Fibroblast of lung (primary cell): ENCODE results near the gene PITRM1. TPM values are rescaled to one million over a fixed set of nuclear protein-coding genes. Genes with fewer than 3 reads are reported as not detected.
A peak's percentile ranks its signal among the peaks of the same experiment; 100 is the strongest.

Source experiments
- DNase-seq, 2 donors: peaks; one replicate each; pipeline versions ENCODE4 v3.0.0 to v3.0.0-alpha.2; 2010; ENCODE audit warnings: low read depth in 2 of 2
- H2AFZ ChIP-seq: 2 replicates; pipeline ENCODE4 v1.5.1; 2012; ENCODE audit warnings: low read length, control low read depth, inconsistent platforms
- H3K27ac ChIP-seq: 2 replicates; pipeline ENCODE4 v1.5.1; 2011; ENCODE audit warnings: low read length, control low read depth; ENCODE audit not compliant: insufficient read depth
- H3K27me3 ChIP-seq: 2 replicates; pipeline ENCODE4 v1.5.1; 2011; ENCODE audit warnings: mild to moderate bottlenecking, low read length; ENCODE audit not compliant: control insufficient read depth, insufficient read depth
- H3K36me3 ChIP-seq: 2 replicates; pipeline ENCODE4 v1.5.1; 2011; ENCODE audit warnings: low read length; ENCODE audit not compliant: control insufficient read depth, insufficient read depth
- H3K4me1 ChIP-seq: 2 replicates; pipeline ENCODE4 v1.5.1; 2011; ENCODE audit warnings: low read length; ENCODE audit not compliant: control insufficient read depth, insufficient read depth; ENCODE audit errors: extremely low read depth
- H3K4me2 ChIP-seq: 2 replicates; pipeline ENCODE4 v1.5.1; 2011; ENCODE audit warnings: low read length, control low read depth; ENCODE audit not compliant: insufficient read depth; ENCODE audit errors: extremely low read depth
- H3K4me3 ChIP-seq, 4 experiments: fragments of 200-600 bp in 1 of 4; sonication (generic) in 1 of 4; replicated peaks in 1 of 4; 2 replicates each; pipeline ENCODE4 v1.5.1; 2011 to 2016; ENCODE audit warnings: low read length in 4 of 4, low read depth in 3 of 4, mild to moderate bottlenecking in 3 of 4, control low read depth in 2 of 4, inconsistent platforms in 1 of 4, mixed read lengths in 1 of 4; ENCODE audit not compliant: insufficient read depth in 1 of 4; ENCODE audit errors: control extremely low read depth in 1 of 4
- H3K79me2 ChIP-seq: 2 replicates; pipeline ENCODE4 v1.5.1; 2012; ENCODE audit warnings: mild to moderate bottlenecking, low read length, inconsistent platforms; ENCODE audit not compliant: control insufficient read depth, insufficient read depth
- H3K9ac ChIP-seq: 2 replicates; pipeline ENCODE4 v1.5.1; 2011; ENCODE audit warnings: mild to moderate bottlenecking, low read length, control low read depth; ENCODE audit not compliant: insufficient read depth
- H3K9me3 ChIP-seq: 2 replicates; pipeline ENCODE4 v1.5.1; 2012; ENCODE audit warnings: low read depth, low read length; ENCODE audit not compliant: control insufficient read depth, insufficient read depth
- H4K20me1 ChIP-seq: 2 replicates; pipeline ENCODE4 v1.5.1; 2011; ENCODE audit warnings: low read length; ENCODE audit not compliant: control insufficient read depth, insufficient read depth; ENCODE audit errors: extremely low read depth
- EZH2 ChIP-seq: IDR thresholded peaks from 2 replicates; pipeline ENCODE4 v1.5.1; 2012; ENCODE audit warnings: low read length, control low read depth, mild to moderate bottlenecking; ENCODE audit errors: missing control alignments
- polyA plus RNA-seq, 2 donors: library from polyadenylated mRNA; depleted of rRNA in 1 of 2; stranded (reverse) in 1 of 2; unstranded in 1 of 2; fragments of >200 nt; gene quantifications; 2 replicates each; pipeline ENCODE4 v1.2.1, GENCODE V29; 2011 to 2012; ENCODE audit warnings: missing spikeins in 1 of 2
- total RNA-seq: library from RNA; depleted of rRNA; stranded (reverse); fragments of >200 nt; gene quantifications from 2 replicates; pipeline ENCODE4 v1.2.1, GENCODE V29; 2014
- TF ChIP-seq, protein P1 (sequence below), 2 donors: IDR thresholded peaks in 1 of 2; conservative IDR thresholded peaks in 1 of 2; 1 replicate in 1 of 2; 2 replicates in 1 of 2; pipeline ENCODE4 v1.5.1; 2011 to 2012; ENCODE audit warnings: low read length in 2 of 2, control low read depth in 1 of 2, inconsistent platforms in 1 of 2, low read depth in 1 of 2, mild to moderate bottlenecking in 1 of 2

Gene PITRM1
- total and polyA plus RNA-seq, 2 donors (not counting 1 experiment from before 2014, with no cell fraction given) = 53.1 to 73.7 TPM

DNA sequence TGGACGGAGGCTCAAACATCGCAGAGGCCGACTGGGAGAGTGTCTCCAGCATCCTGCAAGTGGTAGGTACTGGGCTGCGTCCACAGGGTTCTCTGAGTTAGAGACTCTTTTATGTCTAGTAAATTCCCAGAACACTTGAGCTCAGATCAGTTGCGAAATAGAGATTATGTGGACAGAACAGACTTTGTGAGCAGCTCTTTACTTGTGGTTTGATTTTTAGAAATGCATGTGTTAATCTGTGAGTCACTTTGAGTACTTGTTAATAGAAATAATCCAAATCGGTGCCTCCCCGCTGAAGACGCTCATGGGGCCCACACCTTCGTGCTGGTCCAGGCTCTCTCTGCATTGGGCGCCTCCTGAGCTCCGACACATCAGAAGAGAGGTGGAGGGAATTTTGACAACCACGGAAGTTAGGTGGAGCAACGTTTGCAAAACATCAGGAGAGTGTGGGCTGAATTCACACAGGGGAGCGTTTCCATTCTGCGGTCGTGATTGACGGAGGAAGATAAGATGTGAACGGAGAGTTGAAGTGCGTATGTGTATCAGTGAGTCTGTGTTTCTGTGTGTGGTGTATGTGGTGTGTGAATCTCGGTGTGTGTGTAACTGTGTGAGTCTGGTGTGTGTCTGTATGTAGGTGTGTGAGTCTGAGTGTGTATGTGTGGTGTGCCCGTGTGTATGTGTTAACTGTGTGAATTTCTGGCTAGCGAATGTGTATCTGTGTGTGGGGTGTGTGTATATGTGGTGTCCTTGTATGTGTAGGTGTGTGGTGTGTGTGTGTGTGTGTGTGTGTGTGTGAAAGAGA lies 73.1 kb downstream of the PITRM1 start:
- Histone ChIP-seq H3K4me2 (no peak overlapping the region), H3K36me3 (peaks cover 23% of the 10 kb centered on the region), H3K27ac (peak overlapping the region; percentile 22), H3K79me2 (peaks cover 39% of the 10 kb centered on the region), H4K20me1 (no peaks in the 10 kb centered on the region), H3K9ac (no peak overlapping the region), H3K9me3 (no peaks in the 10 kb centered on the region), H3K27me3 (no peaks in the 10 kb centered on the region), H3K4me3 (no peak overlapping the region), H2AFZ (no peak overlapping the region), H3K4me1 (peaks cover 26% of the 10 kb centered on the region)
- TF ChIP-seq, protein P1, sequence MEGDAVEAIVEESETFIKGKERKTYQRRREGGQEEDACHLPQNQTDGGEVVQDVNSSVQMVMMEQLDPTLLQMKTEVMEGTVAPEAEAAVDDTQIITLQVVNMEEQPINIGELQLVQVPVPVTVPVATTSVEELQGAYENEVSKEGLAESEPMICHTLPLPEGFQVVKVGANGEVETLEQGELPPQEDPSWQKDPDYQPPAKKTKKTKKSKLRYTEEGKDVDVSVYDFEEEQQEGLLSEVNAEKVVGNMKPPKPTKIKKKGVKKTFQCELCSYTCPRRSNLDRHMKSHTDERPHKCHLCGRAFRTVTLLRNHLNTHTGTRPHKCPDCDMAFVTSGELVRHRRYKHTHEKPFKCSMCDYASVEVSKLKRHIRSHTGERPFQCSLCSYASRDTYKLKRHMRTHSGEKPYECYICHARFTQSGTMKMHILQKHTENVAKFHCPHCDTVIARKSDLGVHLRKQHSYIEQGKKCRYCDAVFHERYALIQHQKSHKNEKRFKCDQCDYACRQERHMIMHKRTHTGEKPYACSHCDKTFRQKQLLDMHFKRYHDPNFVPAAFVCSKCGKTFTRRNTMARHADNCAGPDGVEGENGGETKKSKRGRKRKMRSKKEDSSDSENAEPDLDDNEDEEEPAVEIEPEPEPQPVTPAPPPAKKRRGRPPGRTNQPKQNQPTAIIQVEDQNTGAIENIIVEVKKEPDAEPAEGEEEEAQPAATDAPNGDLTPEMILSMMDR (conservative IDR thresholded peaks at IDR 0.05 in 1 of 2, IDR thresholded peaks at IDR 0.05 in 1 of 2; ENCODE audit: low read depth in 1 of 2, low read length in 2 of 2) = no peak
- TF ChIP-seq EZH2 = no peak
- DNase-seq = peak; percentile 83 to 91

DNA sequence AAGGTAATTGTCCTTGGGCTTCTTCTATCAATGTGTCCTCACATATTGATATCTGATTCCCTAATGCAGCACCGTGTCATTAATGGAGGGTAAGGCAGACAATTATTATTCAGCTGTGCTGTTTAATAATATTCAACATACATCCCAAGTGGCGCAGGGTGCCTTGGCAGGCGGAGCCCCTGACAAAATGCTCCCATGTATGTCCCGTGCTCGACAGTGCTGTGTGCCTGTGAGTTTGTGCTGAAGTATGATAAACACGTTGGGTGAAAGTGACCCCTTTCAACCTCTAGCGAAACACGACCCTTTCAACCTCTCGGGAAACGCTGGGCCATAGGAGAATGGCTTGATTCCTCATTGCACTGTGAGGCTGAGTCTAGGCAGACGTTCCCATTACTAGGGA lies 73.9 kb downstream of the PITRM1 start:
- Histone ChIP-seq H4K20me1 (no peaks in the 10 kb centered on the region), H2AFZ (no peak overlapping the region), H3K4me3 (no peak overlapping the region), H3K79me2 (peaks cover 43% of the 10 kb centered on the region), H3K9ac (no peak overlapping the region), H3K27ac (peak overlapping the region; percentile 22), H3K4me1 (peaks cover 33% of the 10 kb centered on the region), H3K36me3 (peaks cover 21% of the 10 kb centered on the region), H3K4me2 (no peak overlapping the region), H3K27me3 (no peaks in the 10 kb centered on the region), H3K9me3 (no peaks in the 10 kb centered on the region)
- TF ChIP-seq, protein P1 (conservative IDR thresholded peaks at IDR 0.05 in 1 of 2, IDR thresholded peaks at IDR 0.05 in 1 of 2; ENCODE audit: low read depth in 1 of 2, low read length in 2 of 2) = no peak
- TF ChIP-seq EZH2 = no peak
- no peak for DNase-seq

DNA sequence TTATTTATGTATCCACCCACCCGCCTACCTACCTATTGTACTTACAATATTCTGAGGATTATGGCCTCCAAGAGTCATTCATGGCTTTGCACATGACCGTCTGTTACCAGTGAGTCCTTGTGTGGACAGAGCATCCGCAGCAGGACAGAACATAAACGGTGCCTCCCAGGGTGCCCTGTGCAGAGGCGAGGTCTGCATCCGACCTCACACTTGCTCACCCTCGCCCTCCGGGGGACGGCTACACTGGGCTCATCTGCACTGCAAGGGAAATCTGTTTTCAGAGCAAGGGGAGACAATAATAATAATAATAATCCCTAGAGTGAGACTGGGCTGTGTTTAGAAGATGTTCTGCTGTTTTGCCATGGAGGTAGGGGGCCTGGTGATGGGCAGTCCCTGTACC lies 75.4 kb downstream of the PITRM1 start:
- no peak overlapping the region for H3K9ac ChIP-seq
- H3K27me3 ChIP-seq = no peaks in the 10 kb centered on the region
- H3K9me3 ChIP-seq = no peaks in the 10 kb centered on the region
- DNase-seq = no peak
- no peak overlapping the region for H3K4me2 ChIP-seq
- H2AFZ ChIP-seq = no peak overlapping the region
- peaks cover 53% of the 10 kb centered on the region for H3K79me2 ChIP-seq
- TF ChIP-seq EZH2 = no peak
- TF ChIP-seq, protein P1 (conservative IDR thresholded peaks at IDR 0.05 in 1 of 2, IDR thresholded peaks at IDR 0.05 in 1 of 2; ENCODE audit: low read depth in 1 of 2, low read length in 2 of 2) = no peak
- no peak overlapping the region for H3K4me3 ChIP-seq
- H3K4me1 ChIP-seq = peaks cover 34% of the 10 kb centered on the region
- peaks cover 20% of the 10 kb centered on the region for H3K36me3 ChIP-seq
- H4K20me1 ChIP-seq = no peaks in the 10 kb centered on the region
- peak overlapping the region; percentile 92 for H3K27ac ChIP-seq
